HG02678 (cell line): ENCODE data around the gene ZFAND4.
A peak's percentile ranks its signal among the peaks of the same experiment; 100 is the strongest.
"Not testable (repeated sequence)": the region's sequence is repeated elsewhere in the genome, so short reads cannot be mapped to it uniquely, and the experiment has no call there.

Source experiments
- ATAC-seq: cut with Tn5 transposase; IDR thresholded peaks from one replicate; pipeline ENCODE4 v1.9.1; 2021; ENCODE audit warnings: mild to moderate bottlenecking, moderate library complexity; ENCODE audit not compliant: unreplicated experiment

ZFAND4 gene

GRCh38 chr10:45592432-45592831 is 80.1 kb downstream of the ZFAND4 start:
- no peak for ATAC-seq

- no peak for ATAC-seq
Observed at GRCh38 chr10:45591280-45591679, 81.3 kb downstream of the ZFAND4 start.

- ATAC-seq, result no peak
Observed at GRCh38 chr10:45589868-45590267, 82.7 kb downstream of the ZFAND4 start.

- no peak for ATAC-seq
Observed at GRCh38 chr10:45589009-45589408, 83.6 kb downstream of the ZFAND4 start.

- ATAC-seq, result no peak
Observed at GRCh38 chr10:45586028-45586824, 86.3 kb downstream of the ZFAND4 start.

GRCh38 chr10:45585131-45585530 is 87.4 kb downstream of the ZFAND4 start:
- no peak for ATAC-seq

- no peak for ATAC-seq
Observed at GRCh38 chr10:45582386-45582781, 90.2 kb downstream of the ZFAND4 start.

- no peak for ATAC-seq
Observed at GRCh38 chr10:45581582-45582385, 90.8 kb downstream of the ZFAND4 start.

GRCh38 chr10:45581216-45581549 is 91.4 kb downstream of the ZFAND4 start:
- peak; percentile 43 for ATAC-seq

GRCh38 chr10:45580371-45581215 is 92.0 kb downstream of the ZFAND4 start:
- ATAC-seq, result peak; percentile 66

GRCh38 chr10:45578384-45578971 is 94.1 kb downstream of the ZFAND4 start:
- no peak for ATAC-seq

- no peak for ATAC-seq
Observed at GRCh38 chr10:45575966-45576597, 96.5 kb downstream of the ZFAND4 start.

GRCh38 chr10:45575032-45575761 is 97.4 kb downstream of the ZFAND4 start:
- ATAC-seq, result not testable (repeated sequence)

GRCh38 chr10:45569471-45569870 is 103.1 kb downstream of the ZFAND4 start:
- no peak for ATAC-seq

GRCh38 chr10:45566415-45566814 is 106.2 kb downstream of the ZFAND4 start:
- ATAC-seq, result no peak
